Activated naive CD4-positive, alpha-beta T cell treated with anti-CD3 and anti-CD28 coated beads for 36 hours (primary cell): ENCODE measurements around the gene CAMTA1. TPM values are rescaled to one million over a fixed set of nuclear protein-coding genes. Genes with fewer than 3 reads are reported as not detected.
"Not testable (repeated sequence)": the region's sequence is repeated elsewhere in the genome, so short reads cannot be mapped to it uniquely, and the experiment has no call there.

ENCODE experiments used
- CTCF ChIA-PET: fragments of 350-600 bp; sonication (Branson Sonifier 250); formaldehyde crosslinking; loops from one replicate; lab custom pipeline; 2021; ENCODE audit warnings: antibody characterized with exemption; lab: Charles Lee
- DNase-seq: peaks from one replicate; pipeline ENCODE4 v3.0.0-alpha.2; 2020
- H3K27ac Mint-ChIP-seq: one replicate; pipeline ENCODE4 v1.8.0; 2021; ENCODE audit warnings: mild to moderate bottlenecking, mixed read lengths
- H3K27me3 Mint-ChIP-seq: one replicate; pipeline ENCODE4 v1.8.0; 2021; ENCODE audit warnings: low read depth, mixed read lengths
- H3K36me3 Mint-ChIP-seq: one replicate; pipeline ENCODE4 v1.8.0; 2021; ENCODE audit warnings: low read depth, mixed read lengths
- H3K4me1 Mint-ChIP-seq: one replicate; pipeline ENCODE4 v1.8.0; 2021; ENCODE audit warnings: low read depth, mixed read lengths
- H3K4me3 Mint-ChIP-seq: one replicate; pipeline ENCODE4 v1.8.0; 2021; ENCODE audit warnings: mild to moderate bottlenecking, moderate library complexity, mixed read lengths
- H3K9me3 Mint-ChIP-seq: one replicate; pipeline ENCODE4 v1.8.0; 2021; ENCODE audit warnings: mixed read lengths
- intact Hi-C: fragments of 100-400 bp; cut with micrococcal nuclease; formaldehyde crosslinking; loops from one replicate; pipeline ENCODE4 v1.15.1; 2023
- total RNA-seq, 2 experiments: library from RNA; stranded (reverse); gene quantifications; one replicate each; pipeline ENCODE4 v1.2.3, GENCODE V29; 2021

CAMTA1 gene
- total RNA-seq, 2 experiments from 2014 or later: 61.5 to 70.9 TPM

- DNase-seq: no peak
- Mint-ChIP-seq H3K27me3 (peaks cover 9% of the 10 kb centered on the region), H3K9me3 (no peaks in the 10 kb centered on the region), H3K36me3 (no peaks in the 10 kb centered on the region), H3K4me1 (no peaks in the 10 kb centered on the region), H3K4me3 (no peak overlapping the region), H3K27ac (no peak overlapping the region)
- CTCF ChIA-PET: no interaction called here
- intact Hi-C loops: no loop called here
Measured at GRCh38 chr1:7127322-7128075, 342.2 kb downstream of the CAMTA1 start.

GRCh38 chr1:7128293-7128692, 343.0 kb downstream of the CAMTA1 start:
- CTCF ChIA-PET: no interaction called here

GRCh38 chr1:7130127-7130526, 344.9 kb downstream of the CAMTA1 start:
- Mint-ChIP-seq H3K4me3 (no peak overlapping the region), H3K36me3 (no peaks in the 10 kb centered on the region), H3K27me3 (peaks cover 13% of the 10 kb centered on the region), H3K4me1 (no peaks in the 10 kb centered on the region), H3K9me3 (no peaks in the 10 kb centered on the region), H3K27ac (no peak overlapping the region)
- intact Hi-C loops: no loop called here
- DNase-seq: no peak
- CTCF ChIA-PET: no interaction called here

More at GRCh38 chr1:7128293-7128692, 343.0 kb downstream of the CAMTA1 start:
- intact Hi-C loops: no loop called here
- no peak for DNase-seq
- H3K4me3 Mint-ChIP-seq: no peak overlapping the region
- no peak overlapping the region for H3K27ac Mint-ChIP-seq
- H3K9me3 Mint-ChIP-seq: no peaks in the 10 kb centered on the region
- peaks cover 9% of the 10 kb centered on the region for H3K27me3 Mint-ChIP-seq
- no peaks in the 10 kb centered on the region for H3K4me1 Mint-ChIP-seq
- H3K36me3 Mint-ChIP-seq: no peaks in the 10 kb centered on the region

GRCh38 chr1:7135493-7135892, 350.2 kb downstream of the CAMTA1 start:
- H3K27ac Mint-ChIP-seq: no peak overlapping the region
- CTCF ChIA-PET: no interaction called here
- intact Hi-C loops: no loop called here
- no peaks in the 10 kb centered on the region for H3K4me1 Mint-ChIP-seq
- peaks cover 11% of the 10 kb centered on the region for H3K27me3 Mint-ChIP-seq
- no peaks in the 10 kb centered on the region for H3K9me3 Mint-ChIP-seq
- DNase-seq: no peak
- H3K36me3 Mint-ChIP-seq: no peaks in the 10 kb centered on the region
- H3K4me3 Mint-ChIP-seq: no peak overlapping the region

GRCh38 chr1:7136166-7136953, 351.1 kb downstream of the CAMTA1 start:
- intact Hi-C loops: no loop called here
- no peak overlapping the region for H3K27ac Mint-ChIP-seq
- DNase-seq: no peak
- no peak overlapping the region for H3K4me3 Mint-ChIP-seq
- H3K27me3 Mint-ChIP-seq: peaks cover 11% of the 10 kb centered on the region
- CTCF ChIA-PET: no interaction called here
- H3K4me1 Mint-ChIP-seq: no peaks in the 10 kb centered on the region
- no peaks in the 10 kb centered on the region for H3K9me3 Mint-ChIP-seq
- H3K36me3 Mint-ChIP-seq: no peaks in the 10 kb centered on the region

- Mint-ChIP-seq H3K4me3 (no peak overlapping the region), H3K4me1 (no peaks in the 10 kb centered on the region), H3K36me3 (no peaks in the 10 kb centered on the region), H3K27me3 (peaks cover 8% of the 10 kb centered on the region), H3K27ac (no peak overlapping the region), H3K9me3 (no peaks in the 10 kb centered on the region)
- DNase-seq: no peak
- intact Hi-C loops: no loop called here
- CTCF ChIA-PET: interaction anchor here (0.5 kb wide), 1 partner anchor 422 kb away, joined by 4 read pairs; no protein-coding TSS in a partner anchor
Measured at GRCh38 chr1:7140251-7140650, 355.0 kb downstream of the CAMTA1 start.

- Mint-ChIP-seq H3K4me3 (no peak overlapping the region), H3K36me3 (no peaks in the 10 kb centered on the region), H3K9me3 (no peaks in the 10 kb centered on the region), H3K4me1 (no peaks in the 10 kb centered on the region), H3K27me3 (no peaks in the 10 kb centered on the region), H3K27ac (no peak overlapping the region)
- CTCF ChIA-PET: no interaction called here
- DNase-seq: no peak
- intact Hi-C loops: no loop called here
Measured at GRCh38 chr1:7145947-7146346, 360.7 kb downstream of the CAMTA1 start.

- DNase-seq: no peak
- Mint-ChIP-seq H3K9me3 (no peaks in the 10 kb centered on the region), H3K4me3 (no peak overlapping the region), H3K36me3 (no peaks in the 10 kb centered on the region), H3K4me1 (no peaks in the 10 kb centered on the region), H3K27me3 (peaks cover 2% of the 10 kb centered on the region), H3K27ac (no peak overlapping the region)
- intact Hi-C loops: no loop called here
- CTCF ChIA-PET: no interaction called here
Measured at GRCh38 chr1:7146710-7147109, 361.5 kb downstream of the CAMTA1 start.

- H3K9me3 Mint-ChIP-seq, H3K4me1 Mint-ChIP-seq, H3K27me3 Mint-ChIP-seq, H3K4me3 Mint-ChIP-seq, H3K36me3 Mint-ChIP-seq, CTCF ChIA-PET, DNase-seq, intact Hi-C loops, H3K27ac Mint-ChIP-seq: not testable (repeated sequence)
Measured at GRCh38 chr1:7147581-7148282, 362.5 kb downstream of the CAMTA1 start.

- intact Hi-C loops: no loop called here
- Mint-ChIP-seq H3K4me1 (no peaks in the 10 kb centered on the region), H3K27ac (no peak overlapping the region), H3K4me3 (no peak overlapping the region), H3K36me3 (no peaks in the 10 kb centered on the region), H3K9me3 (no peaks in the 10 kb centered on the region), H3K27me3 (peaks cover 4% of the 10 kb centered on the region)
- DNase-seq: no peak
- CTCF ChIA-PET: no interaction called here
Measured at GRCh38 chr1:7149080-7149838, 364.0 kb downstream of the CAMTA1 start.

GRCh38 chr1:7150724-7151280, 365.5 kb downstream of the CAMTA1 start:
- Mint-ChIP-seq H3K4me3 (no peak overlapping the region), H3K36me3 (no peaks in the 10 kb centered on the region), H3K4me1 (no peaks in the 10 kb centered on the region), H3K27me3 (peaks cover 4% of the 10 kb centered on the region), H3K27ac (no peak overlapping the region), H3K9me3 (no peaks in the 10 kb centered on the region)
- no peak for DNase-seq
- CTCF ChIA-PET: no interaction called here
- intact Hi-C loops: no loop called here

- no peak overlapping the region for H3K27ac Mint-ChIP-seq
- no peaks in the 10 kb centered on the region for H3K9me3 Mint-ChIP-seq
- H3K36me3 Mint-ChIP-seq: no peaks in the 10 kb centered on the region
- intact Hi-C loops: no loop called here
- no peak for DNase-seq
- H3K4me3 Mint-ChIP-seq: no peak overlapping the region
- H3K27me3 Mint-ChIP-seq: peaks cover 4% of the 10 kb centered on the region
- H3K4me1 Mint-ChIP-seq: no peaks in the 10 kb centered on the region
- CTCF ChIA-PET: no interaction called here
Measured at GRCh38 chr1:7151978-7152377, 366.7 kb downstream of the CAMTA1 start.
